ENCODE results near the gene PTGR3.

DNA sequence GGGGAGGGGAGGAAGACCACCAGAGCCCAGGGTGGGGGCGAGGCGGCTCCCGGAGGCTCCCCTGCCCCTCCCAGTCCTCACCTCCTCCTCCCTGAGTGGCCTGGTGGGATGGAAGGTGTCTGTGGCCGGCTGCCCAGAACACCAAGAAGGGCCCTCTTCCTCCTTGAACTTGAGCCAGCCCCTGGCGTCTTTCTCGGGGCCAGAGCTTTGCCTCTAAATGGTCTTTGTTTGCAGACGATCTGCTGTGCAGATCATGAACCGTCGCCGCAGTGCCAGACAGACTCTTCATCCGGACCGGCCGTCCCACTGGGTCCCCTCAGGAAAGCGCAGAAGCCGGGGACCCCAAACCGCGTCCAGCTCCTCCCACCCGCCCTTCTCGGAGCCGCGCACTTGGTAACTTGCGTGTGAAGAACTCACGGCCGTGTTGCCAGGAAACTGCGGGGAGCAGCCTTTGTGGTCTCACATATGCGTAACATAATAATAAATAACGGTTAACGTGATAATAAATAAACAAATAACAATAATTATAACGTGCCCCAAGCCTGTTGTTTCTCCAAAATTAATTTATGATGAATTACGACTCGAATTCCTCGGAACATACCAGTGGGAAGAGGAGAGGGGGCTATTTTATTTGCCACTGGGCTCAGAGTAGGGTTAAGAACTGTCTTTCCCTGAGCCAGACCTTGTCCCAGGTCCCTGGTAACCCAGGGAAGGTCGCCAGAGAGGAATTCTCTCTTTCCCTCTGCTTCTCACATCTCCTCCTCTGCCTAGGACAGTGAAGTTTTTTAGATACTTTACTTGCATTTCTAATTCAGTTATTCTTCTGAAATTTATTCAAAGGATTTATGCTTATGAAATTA, 41.0 kb downstream of the PTGR3 start:
- TF ChIP-seq, protein P1, sequence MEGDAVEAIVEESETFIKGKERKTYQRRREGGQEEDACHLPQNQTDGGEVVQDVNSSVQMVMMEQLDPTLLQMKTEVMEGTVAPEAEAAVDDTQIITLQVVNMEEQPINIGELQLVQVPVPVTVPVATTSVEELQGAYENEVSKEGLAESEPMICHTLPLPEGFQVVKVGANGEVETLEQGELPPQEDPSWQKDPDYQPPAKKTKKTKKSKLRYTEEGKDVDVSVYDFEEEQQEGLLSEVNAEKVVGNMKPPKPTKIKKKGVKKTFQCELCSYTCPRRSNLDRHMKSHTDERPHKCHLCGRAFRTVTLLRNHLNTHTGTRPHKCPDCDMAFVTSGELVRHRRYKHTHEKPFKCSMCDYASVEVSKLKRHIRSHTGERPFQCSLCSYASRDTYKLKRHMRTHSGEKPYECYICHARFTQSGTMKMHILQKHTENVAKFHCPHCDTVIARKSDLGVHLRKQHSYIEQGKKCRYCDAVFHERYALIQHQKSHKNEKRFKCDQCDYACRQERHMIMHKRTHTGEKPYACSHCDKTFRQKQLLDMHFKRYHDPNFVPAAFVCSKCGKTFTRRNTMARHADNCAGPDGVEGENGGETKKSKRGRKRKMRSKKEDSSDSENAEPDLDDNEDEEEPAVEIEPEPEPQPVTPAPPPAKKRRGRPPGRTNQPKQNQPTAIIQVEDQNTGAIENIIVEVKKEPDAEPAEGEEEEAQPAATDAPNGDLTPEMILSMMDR (IDR thresholded peaks at IDR 0.05; ENCODE audit: borderline replicate concordance, extremely low read depth, low read length, poor library complexity, severe bottlenecking) = no peak
- TF ChIP-seq EZH2 (IDR thresholded peaks at IDR 0.05; ENCODE audit: borderline replicate concordance, low read depth, low read length, severe bottlenecking) = no peak
